HG03558 (cell line): ENCODE results near the gene AVPR1A.
"Not testable (repeated sequence)": the region's sequence is repeated elsewhere in the genome, so short reads cannot be mapped to it uniquely, and the experiment has no call there.

Source experiments
- ATAC-seq: cut with Tn5 transposase; IDR thresholded peaks from one replicate; pipeline ENCODE4 v1.9.1; 2021; ENCODE audit warnings: moderate number of reproducible peaks; ENCODE audit not compliant: unreplicated experiment; ENCODE audit errors: extremely low read depth

The AVPR1A gene

DNA sequence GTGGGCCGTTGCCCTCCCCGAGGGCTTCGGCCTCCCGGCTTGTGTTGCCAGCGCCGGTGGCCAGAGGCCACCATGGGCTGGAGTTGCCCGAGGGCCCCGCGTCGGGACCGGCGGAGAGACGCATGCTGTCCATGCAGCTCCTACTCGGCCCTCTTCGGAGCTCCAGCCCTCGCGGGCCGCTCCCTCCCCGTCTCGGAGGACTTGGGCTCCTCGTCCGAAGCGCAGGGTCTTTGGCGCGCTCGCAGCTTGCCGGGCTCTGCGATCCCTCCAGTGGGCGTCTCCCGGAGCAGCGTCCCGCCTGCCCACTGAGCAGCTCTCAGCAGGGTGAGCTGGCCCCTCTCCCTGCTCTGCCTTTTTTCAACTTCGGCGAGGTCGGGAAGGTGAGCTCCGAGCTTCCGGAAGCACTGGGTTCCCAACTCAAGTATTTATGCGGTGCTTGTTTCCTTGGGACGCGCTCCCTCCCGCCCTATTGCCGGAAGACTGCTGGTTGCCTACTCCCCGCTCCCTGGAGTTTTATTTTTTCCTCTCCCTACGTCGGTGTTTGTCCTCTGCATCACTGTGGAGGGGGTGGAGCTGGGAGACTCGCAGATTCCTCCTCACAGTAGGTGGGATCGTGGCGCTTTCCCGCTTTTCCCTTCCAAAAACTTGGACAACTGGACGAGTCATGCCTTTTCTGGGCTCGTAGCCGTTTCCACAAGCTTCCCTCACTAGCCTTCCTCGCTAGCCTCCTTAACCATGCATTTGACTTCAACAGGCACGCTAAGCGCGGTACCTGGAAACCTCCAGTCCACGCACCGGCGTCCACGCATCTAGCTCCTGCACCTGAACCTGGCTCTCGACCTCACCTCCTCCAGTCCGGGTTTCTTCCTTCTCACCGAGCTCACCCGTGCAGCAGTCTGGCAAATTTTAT lies at the start of gene AVPR1A:
Gene AVPR1A (minus strand): TSS at position 489 of the 910 bp plus-strand sequence. CDS start 365 bp downstream, at position 124.
- ATAC-seq: no peak

DNA sequence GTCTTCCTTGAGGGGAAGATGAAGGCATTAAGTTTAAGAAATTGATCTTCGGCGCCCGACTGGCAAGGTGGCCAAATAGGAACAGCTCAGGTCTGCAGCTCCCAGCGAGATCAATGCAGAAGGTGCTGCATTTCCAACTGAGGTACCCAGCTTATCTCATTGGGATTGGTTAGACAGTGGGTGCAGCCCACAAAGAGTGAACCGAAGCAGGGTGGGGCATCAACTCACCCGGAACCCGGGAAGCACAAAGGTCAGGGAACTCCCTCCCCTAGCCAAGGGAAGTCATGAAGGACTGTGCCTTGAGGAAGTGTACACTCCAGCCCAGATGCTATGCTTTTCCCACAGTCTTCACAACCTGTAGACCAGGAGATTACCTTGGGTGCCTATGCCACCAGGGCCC lies 45.2 kb upstream of the AVPR1A start:
- ATAC-seq: no peak

DNA sequence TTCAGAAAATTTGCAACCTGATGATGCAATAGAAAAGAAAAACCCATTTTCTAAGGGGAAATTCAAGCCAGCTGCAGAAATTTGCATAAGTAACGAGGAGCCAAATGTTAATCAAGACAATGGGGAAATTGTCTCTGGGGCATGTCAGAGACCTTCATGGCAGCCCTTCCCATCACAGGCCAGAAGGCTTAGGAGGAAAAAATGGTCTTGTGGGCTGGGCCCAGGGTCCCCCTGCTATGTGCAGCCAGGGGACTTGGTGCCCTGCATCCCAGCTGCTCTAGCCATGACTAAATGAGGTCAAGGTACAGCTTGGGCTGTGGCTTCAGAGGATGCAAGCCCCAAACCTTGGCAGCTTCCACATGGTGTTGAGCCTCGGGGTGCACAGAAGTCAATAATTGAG lies 28.2 kb upstream of the AVPR1A start:
- no peak for ATAC-seq

DNA sequence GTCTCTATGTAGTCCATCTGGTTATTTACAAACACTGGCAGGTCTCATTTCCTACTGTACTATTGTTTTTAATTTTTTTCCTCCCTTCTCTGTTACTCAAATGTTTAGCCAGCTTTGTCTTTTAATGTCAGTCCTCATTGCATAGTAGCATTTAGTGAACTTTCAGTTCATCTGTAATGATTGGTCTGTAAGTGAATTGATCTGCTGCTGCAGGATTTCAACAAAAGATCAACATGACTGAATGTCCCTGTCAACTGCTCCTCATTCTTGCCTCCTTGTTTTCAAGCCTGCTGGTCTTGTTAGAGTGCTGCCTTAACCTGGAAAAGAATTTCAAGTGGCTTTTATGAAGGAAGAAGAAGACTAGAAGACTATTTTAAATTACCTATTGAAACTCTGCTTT lies 19.3 kb upstream of the AVPR1A start:
- no peak for ATAC-seq

DNA sequence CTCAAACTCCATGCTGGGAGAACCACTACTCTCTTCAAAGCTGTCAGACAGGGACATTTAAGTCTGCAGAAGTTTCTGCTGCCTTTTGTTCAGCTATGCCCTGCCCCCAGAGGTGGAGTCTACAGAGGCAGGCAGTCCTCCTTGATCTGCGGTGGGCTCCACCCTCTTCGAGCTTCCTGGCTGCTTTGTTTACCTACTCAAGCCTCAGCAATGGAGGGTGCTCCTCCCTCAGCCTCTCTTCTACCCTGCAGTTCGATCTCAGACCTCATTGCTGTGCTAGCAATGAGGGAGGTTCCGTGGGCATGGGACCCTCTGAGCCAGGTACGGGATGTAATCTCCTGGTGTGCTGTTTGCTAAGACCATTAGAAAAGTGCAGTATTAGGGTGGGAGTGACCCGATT lies 16.7 kb upstream of the AVPR1A start:
- not testable (repeated sequence) for ATAC-seq

DNA sequence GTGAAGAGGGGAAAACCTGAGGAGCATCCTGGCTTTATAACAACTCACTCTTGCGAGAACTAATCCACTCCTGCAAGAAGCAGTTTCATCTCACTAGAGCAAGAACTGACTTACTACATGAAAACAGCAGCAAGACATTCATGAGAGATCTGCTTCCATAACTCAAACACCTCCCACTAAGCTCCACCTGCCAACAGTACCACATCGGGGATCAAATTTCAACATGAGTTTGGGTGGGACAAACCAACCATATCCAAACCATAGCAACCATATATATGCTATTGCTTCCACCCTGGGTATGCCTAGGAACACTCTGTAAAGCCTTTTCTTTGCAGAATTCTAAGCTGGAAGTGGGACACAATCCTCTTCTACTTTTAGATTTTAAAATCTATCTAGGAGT lies 13.9 kb upstream of the AVPR1A start:
- no peak for ATAC-seq

DNA sequence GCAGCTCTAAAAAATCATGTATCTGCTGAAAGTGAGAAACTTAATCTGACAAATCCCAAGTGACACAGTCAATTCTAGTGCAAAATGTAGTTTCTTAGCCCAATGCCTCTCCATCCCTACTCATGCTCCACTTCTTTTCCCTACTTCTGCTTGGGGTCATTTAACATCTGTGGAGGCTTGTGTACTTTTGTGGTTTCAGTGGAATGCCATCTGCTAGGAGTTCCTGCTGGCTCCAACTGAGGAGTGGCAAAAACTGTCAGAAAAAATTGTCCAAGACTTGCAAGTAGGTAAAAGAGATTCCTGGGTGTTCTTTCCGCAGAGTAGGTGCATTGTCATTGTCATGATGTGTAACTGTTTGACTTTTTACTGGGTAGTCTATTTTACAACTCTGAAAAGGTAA lies 12.5 kb upstream of the AVPR1A start:
- ATAC-seq: no peak

DNA sequence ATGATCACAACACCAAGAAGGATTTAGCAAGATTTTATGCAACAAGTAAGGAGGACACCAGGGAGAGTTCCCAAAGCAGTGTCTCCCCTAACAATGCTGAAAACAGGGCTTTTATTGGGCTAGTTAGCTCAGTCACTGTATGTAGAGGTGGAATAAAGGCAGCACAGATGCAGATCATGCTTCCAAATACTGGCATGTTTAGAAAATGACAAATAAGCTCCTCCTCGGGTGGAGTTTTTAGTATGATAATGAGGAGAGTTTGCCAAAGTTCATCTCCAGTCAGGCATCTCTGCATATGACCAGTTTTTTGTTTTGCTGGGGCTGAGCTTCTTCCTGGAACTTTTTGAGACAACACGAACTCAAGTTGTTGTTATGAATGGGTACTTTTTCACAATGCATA lies 4.4 kb upstream of the AVPR1A start:
- no peak for ATAC-seq

DNA sequence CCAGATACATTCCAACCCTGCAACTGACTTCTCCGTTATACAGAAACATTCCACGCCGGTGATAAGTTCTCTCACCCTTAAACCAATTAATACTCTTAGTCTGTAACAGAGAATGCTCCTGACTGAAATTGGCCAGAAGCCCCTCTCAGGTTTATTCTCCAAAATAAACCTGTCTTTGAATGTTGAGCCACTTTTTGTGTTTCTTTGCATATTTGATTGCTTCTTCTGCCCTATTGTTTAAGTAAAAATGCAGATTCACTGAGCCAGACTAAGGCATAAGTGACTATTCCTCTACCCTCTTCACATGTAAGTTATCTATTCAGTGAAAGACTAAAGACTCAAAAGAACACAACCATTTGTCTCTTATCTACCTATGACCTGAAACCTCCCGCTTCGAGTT lies 3.6 kb upstream of the AVPR1A start:
- ATAC-seq: no peak

DNA sequence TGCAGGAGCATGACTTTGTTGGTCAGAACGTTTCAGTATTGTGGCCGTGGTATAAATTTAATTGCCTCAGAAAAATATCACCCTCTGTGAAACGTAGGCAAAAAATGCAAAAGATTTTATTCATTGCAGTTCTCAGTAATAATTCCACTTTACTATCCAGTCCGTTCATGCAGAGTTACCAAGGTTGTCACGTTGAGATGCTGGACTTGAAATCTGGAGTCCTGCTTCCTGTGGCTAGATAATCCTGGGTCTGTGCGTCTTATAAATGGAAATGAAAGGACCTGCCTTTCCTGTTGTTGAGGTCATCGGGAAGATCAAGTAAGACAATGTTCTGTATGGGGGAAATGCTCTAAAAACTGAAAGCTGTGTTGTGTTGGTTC lies 1.3 kb upstream of the AVPR1A start:
- no peak for ATAC-seq

DNA sequence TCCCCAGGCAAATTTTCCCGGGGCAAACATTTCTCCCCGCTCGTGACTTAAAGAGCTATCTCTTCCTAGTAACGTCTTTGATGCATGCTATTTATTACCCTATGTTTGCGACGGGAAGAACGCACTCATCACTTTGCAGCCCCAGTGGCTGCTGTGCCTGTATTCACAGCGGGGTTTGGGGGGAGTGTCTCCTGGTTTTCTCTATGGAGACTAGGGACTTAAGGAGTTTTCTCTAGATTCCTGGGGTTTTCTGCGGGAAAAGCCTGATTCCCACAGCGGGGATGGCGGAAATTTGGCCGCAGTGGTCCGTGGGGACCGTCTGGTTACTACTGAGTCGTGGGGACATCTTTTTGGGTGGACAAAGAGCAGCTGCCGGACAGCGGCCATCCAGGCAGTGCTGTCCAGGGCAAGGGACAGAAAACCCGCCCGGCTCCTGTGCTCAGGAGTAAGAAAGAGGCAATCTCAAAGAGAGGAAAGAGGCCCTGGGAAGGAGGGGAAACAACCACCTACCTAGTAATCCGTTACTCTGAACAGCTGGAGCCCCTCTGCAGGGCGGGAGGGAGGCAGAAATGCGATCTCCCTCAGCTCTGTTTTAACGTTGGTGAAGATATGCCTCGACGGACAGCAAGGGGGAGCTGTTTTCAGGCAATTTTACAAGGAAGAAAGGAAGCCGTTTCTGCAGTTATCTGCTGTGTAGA lies 771 bp upstream of the AVPR1A start:
- no peak for ATAC-seq

DNA sequence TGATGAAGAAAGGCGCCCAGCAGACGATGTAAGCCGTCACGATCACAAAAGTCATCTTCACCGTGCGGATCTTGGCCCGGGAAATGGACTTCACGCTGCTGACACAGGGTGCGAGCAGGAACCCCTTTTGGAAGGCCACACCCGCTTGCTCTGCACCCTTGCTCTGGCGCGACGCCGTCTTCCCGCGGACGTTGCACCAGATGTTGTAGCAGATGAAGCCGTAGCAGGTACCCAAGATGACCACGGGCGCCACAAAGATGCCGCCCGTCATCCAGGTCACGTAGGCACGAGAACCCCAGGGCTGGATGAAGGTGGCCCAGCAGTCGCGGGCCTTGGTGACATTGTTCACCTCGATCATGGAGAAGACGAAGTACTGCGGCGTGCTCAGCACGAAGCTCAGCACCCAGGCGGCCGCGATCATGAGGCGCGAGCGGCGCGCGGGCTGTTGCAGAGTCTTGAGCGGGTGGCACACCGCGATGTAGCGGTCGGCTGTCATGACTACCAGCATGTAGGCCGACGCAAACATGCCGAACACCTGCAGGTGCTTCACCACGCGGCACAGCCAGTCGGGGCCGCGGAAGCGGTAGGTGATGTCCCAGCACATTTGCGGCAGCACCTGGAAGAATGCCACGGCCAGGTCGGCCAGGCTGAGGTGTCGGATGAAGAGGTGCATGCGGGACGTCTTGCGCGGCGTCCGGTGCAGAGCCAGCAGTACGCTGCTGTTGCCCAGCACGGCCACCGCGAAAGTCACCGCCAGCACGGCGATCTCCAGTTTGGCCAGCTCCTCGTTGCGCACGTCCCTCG lies 890 bp downstream of the AVPR1A start:
- ATAC-seq: no peak

DNA sequence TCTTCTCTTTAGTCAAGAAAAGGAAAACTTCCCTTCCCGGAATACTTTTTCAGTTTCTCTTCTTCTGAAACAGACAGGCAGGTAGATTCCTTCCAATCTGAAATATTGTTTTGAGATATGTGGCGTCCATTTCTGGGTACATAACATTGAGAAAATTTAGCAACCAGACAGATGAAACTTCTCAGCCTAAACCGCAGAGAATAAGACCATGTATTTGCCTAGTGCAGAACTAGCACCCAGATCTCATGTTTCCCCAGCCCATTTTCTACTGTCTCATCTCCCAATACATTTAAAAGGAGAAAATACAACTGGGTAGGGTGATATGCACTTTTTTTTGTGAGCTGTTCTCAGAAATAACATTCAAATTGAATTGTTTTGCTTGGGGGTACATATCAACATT lies 6.4 kb downstream of the AVPR1A start:
- no peak for ATAC-seq

DNA sequence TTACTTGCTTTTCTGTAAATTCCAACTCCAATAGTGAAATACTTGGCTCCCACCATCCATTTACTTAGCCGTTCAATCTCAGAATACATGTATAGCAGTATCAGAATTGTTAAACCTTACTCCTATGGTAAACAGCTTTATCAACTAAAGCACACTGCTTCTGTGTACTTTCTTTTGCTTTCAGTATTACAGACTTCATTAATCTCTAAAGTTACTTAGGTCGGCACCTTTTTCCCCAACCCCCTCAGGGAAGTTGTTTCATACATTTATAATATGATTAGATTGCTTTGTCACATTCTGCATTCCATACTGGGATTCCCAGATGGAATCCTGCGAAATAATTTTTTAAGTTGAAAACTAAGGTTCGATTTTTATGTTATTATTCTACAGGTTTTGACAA lies 12.5 kb downstream of the AVPR1A start:
- ATAC-seq: no peak

DNA sequence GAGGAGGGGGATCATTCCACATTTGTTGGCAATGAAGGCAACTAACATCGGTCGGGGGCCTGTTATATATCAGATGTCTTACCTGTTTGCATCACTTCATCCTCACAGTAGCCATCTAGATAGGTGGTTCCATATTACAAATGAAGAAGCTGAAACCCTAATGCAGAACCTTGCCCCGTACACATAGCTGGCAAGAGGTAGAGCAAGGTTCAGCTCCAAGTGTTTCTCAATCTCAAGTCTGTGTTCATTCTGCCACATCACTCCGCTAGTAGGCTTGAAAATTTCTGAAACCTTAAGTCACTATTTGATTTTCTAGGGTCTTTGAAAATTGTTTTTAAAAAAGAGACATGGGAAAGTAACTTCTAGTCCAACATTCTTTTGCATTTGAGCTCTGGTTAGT lies 17.0 kb downstream of the AVPR1A start:
- ATAC-seq: no peak

DNA sequence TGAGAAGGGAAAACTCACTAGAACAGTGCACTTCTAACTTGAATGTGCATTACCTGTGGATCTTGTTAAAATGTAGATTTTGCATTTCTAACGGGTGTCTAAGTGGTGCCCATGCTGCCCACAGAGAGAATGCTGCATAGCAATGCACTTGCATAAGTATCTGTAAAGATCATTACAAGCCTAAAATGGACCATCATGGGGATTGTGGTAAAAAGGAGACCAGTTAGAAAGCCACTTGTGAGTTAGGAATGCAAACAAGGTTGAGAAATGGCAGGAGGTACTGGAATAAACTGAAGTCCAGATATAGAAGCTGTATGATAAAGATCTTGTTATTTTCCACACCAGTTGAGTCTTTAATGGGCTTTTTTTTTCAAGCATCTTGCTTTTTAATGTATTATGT lies 18.8 kb downstream of the AVPR1A start:
- ATAC-seq: no peak

DNA sequence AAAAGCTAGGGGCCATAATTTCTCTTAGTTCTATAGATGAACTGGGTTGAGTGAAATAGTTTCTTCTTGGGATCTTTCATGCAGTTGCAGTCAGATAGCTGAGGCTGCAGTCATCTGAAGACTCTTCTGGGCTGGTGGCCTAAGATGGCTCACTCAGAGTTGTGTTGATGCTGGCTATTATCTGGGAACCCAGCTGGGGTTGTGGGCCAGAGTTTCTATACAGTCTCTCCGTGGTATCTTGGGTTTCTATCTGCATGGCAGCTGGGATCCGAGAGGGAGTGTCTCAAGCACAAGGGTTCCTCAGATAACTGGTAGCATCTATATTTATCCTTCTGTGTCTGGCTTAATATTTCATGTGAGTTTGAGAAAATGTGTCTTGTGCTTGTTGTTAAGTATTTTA lies 21.1 kb downstream of the AVPR1A start:
- ATAC-seq: no peak

DNA sequence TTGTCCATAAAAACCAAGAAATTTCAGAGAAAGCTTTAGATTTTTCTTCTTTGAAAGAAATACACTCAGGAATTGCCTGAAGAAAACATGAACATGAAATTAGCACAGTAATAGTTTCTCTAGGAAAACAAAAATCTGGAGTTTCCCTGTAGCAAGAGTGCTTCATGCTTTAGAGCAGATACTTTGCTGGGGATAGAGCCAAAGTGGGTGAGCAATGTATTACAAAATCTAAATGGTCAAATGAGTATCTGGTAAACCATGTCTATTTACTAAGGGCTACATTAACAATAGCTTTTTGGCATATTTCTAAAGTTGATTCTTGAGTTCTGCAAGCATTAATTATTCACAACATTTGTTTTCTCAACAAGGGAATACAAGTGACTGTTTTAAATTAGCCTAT lies 26.2 kb downstream of the AVPR1A start:
- no peak for ATAC-seq

DNA sequence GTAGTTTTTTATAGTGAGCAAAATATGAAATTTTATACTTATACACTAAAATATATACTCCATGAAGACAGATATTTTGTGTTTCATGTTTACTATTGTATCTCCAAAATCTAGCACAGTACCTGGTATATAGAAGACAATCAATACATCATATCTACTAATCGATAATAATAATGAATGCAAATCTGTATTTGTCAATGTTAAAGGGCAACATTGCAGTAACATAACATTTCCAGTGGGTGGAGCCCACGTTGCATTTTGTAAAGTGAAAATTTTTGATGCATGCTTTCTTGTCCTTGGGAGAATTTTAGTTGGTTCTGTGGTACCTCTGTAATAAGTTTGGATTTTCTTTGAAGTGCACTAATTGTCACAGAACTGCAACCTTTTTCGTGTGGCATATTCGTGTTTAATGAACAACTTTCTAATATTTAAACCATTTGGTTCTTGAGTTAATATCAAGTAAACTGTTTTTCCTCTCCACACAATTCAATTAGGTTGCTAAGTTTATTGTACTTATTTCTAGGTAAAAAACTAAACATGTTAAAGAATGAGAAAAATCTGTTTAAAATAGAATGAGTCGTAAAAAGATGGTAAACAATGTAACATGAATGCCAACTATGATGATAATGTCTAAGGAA lies 47.4 kb downstream of the AVPR1A start:
- no peak for ATAC-seq

DNA sequence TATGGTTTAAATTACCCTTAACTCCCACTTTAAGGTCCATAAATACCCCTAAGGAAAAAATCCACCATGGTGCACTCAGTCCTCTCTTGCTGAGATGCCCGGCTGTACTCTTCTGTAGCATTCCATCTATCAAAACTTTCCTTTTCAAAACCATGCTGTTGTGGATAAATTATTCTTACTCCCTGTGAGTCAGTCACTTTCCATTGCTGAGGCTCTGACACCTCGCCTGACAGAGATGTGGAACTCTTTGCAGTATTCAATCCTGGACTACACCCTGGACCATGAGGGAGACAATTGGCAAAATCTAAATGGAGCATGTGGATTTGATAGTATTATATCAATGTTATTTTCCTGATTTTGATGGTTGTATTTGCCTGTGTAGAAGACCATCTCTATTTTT lies 49.1 kb downstream of the AVPR1A start:
- ATAC-seq: no peak
